OCI-LY3 (cell line): ENCODE results near the gene DOHH.

Experiments used
- H2AFZ ChIP-seq: fragments of 200-600, 300-600 bp; shearing (Covaris generic); 2 replicates; pipeline ENCODE4 v1.6.0; 2014; ENCODE audit warnings: antibody characterized with exemption, low read depth, low read length
- H3K27ac ChIP-seq: fragments of 200-600, 300-600 bp; sonication (generic); 2 replicates; pipeline ENCODE4 v1.5.1; 2014; ENCODE audit warnings: mild to moderate bottlenecking, low read length, moderate library complexity, mixed read lengths
- H3K27me3 ChIP-seq: fragments of 200-600, 300-600 bp; sonication (generic); 2 replicates; pipeline ENCODE4 v1.6.1; 2014; ENCODE audit warnings: low read depth, low read length, mixed read lengths
- H3K36me3 ChIP-seq: fragments of 200-600, 300-600 bp; sonication (generic); replicated peaks from 2 replicates; pipeline ENCODE3; 2014; ENCODE audit warnings: low read depth, low read length, mixed read lengths
- H3K4me1 ChIP-seq: fragments of 300-600, 200-600 bp; sonication (generic); 2 replicates; pipeline ENCODE4 v1.6.1; 2014; ENCODE audit warnings: low read length, mixed read lengths
- H3K4me2 ChIP-seq: fragments of 200-600, 300-600 bp; sonication (generic); 2 replicates; pipeline ENCODE4 v1.6.1; 2014; ENCODE audit warnings: low read length, mixed read lengths
- H3K4me3 ChIP-seq: fragments of 300-600, 200-600 bp; sonication (generic); 2 replicates; pipeline ENCODE4 v1.5.1; 2014; ENCODE audit warnings: antibody characterized with exemption, mild to moderate bottlenecking, low read length, moderate library complexity
- H3K79me2 ChIP-seq: fragments of 300-600, 200-600 bp; shearing (Covaris generic); 2 replicates; pipeline ENCODE4 v1.6.1; 2014; ENCODE audit warnings: mild to moderate bottlenecking, low read length, mixed read lengths
- H3K9ac ChIP-seq: fragments of 300-600, 200-600 bp; shearing (Covaris generic); 2 replicates; pipeline ENCODE4 v1.6.0; 2014; ENCODE audit warnings: mild to moderate bottlenecking, low read length, moderate library complexity
- H3K9me3 ChIP-seq: fragments of 200-600, 300-600 bp; shearing (Covaris generic); 2 replicates; pipeline ENCODE4 v1.6.1; 2014; ENCODE audit warnings: low read length, mixed read lengths; ENCODE audit not compliant: insufficient read depth
- H4K20me1 ChIP-seq: fragments of 200-600, 300-600 bp; sonication (generic); 2 replicates; pipeline ENCODE4 v1.6.1; 2016; ENCODE audit warnings: low read length, mixed read lengths; ENCODE audit not compliant: insufficient read depth
- CTCF ChIP-seq: fragments of 200-600, 300-600 bp; sonication (generic); IDR thresholded peaks from 2 replicates; pipeline ENCODE4 v1.5.1; 2014; ENCODE audit warnings: antibody characterized with exemption, low read length, low read depth
- EZH2phosphoT487 ChIP-seq: fragments of 200-600 bp; shearing (Covaris generic); IDR thresholded peaks from 2 replicates; pipeline ENCODE4 v1.6.1; 2018; ENCODE audit warnings: antibody characterized with exemption, mixed run types, low read depth

Gene DOHH

GRCh38 chr19:3481241-3482090 is 19.0 kb downstream of the DOHH start:
- H3K9ac ChIP-seq: no peak overlapping the region
- H3K27me3 ChIP-seq: peaks cover 1% of the 10 kb centered on the region; the same call in 1 of the 2 replicates
- H3K27ac ChIP-seq: no peak overlapping the region
- H4K20me1 ChIP-seq: no peaks in the 10 kb centered on the region; the same call in 1 of the 2 replicates
- H3K4me3 ChIP-seq: no peak overlapping the region
- no peaks in the 10 kb centered on the region for H3K36me3 ChIP-seq
- H3K4me2 ChIP-seq: no peak overlapping the region
- H3K79me2 ChIP-seq: no peaks in the 10 kb centered on the region
- H2AFZ ChIP-seq: no peak overlapping the region
- no peaks in the 10 kb centered on the region for H3K9me3 ChIP-seq
- no peaks in the 10 kb centered on the region for H3K4me1 ChIP-seq
- TF ChIP-seq EZH2phosphoT487 (no peak), CTCF (no peak)

DNA sequence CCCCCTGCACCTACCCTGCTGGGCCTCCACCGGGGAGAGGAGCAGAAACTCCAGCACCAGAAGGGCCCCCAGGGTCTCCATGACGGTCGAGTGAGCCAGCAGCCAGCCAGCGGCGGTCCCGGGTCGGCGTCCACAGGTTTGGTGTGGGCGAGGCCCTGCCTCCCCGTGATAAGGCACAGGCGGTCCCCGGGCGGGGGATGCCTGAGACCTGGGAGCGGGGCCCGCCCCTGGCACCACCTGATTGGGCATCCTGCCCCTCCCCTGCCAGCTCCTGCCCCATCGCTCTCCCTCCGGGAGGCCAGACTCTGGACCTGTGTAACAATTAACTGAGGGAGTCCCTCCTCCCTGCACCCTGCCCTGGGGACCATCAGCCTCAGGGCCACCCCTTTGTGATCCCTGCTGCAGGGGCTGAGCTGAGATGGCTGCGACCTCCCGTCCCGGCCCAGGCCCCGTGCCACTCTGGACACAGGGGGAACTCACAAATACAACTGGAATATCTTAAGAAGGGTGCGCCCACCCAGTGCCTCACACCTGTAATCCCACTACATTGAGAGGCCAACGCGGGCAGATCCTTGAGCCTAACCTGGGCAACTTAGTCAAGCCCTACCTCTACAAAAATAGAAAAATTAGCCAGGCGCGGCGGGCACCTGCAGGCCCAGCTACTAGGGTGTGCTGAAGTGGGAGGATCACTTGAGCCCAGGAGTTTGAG is 19.9 kb downstream of the DOHH start, which contains the start of gene SMIM24:
TSS of gene SMIM24 (minus strand) at position 143 of the 709 bp plus-strand sequence. CDS start at position 81, 62 bp downstream.
- no peak within 1 kb of the TSS for H3K4me2 ChIP-seq
- H3K9me3 ChIP-seq: no peaks in the 10 kb centered on the region
- no peak within 1 kb of the TSS for H2AFZ ChIP-seq

GRCh38 chr19:3479834-3480215 is 20.6 kb downstream of the DOHH start:
- H3K79me2 ChIP-seq: no peaks in the 10 kb centered on the region
- no peaks in the 10 kb centered on the region for H3K4me1 ChIP-seq
- no peaks in the 10 kb centered on the region for H3K9me3 ChIP-seq
- H3K4me2 ChIP-seq: no peak overlapping the region
- TF ChIP-seq EZH2phosphoT487: no peak
- no peak for TF ChIP-seq CTCF
- H3K4me3 ChIP-seq: no peak overlapping the region
- H3K27me3 ChIP-seq: peaks cover 14% of the 10 kb centered on the region; the same call in 1 of the 2 replicates
- no peak overlapping the region for H3K27ac ChIP-seq
- no peaks in the 10 kb centered on the region; the same call in 1 of the 2 replicates for H4K20me1 ChIP-seq
- H3K9ac ChIP-seq: no peak overlapping the region
- no peaks in the 10 kb centered on the region for H3K36me3 ChIP-seq
- H2AFZ ChIP-seq: no peak overlapping the region

More for the DNA sequence above, 19.9 kb downstream of the DOHH start, which contains the start of gene SMIM24:
- no peak for TF ChIP-seq CTCF
- TF ChIP-seq EZH2phosphoT487: no peak
- Histone ChIP-seq H3K27me3 (peaks cover 8% of the 10 kb centered on the region; the same call in 1 of the 2 replicates), H3K27ac (no peak within 1 kb of the TSS), H3K4me1 (no peaks in the 10 kb centered on the region), H3K4me3 (no peak within 1 kb of the TSS), H3K79me2 (no peaks in the 10 kb centered on the region), H3K9ac (no peak within 1 kb of the TSS), H4K20me1 (no peaks in the 10 kb centered on the region; the same call in 1 of the 2 replicates), H3K36me3 (no peaks in the 10 kb centered on the region)
